HFFc6 (cell line): ENCODE data around the gene CABYR. TPM values are rescaled to one million over a fixed set of nuclear protein-coding genes. Genes with fewer than 3 reads are reported as not detected.

Source experiments
- DNase-seq: peaks from one replicate; pipeline ENCODE4 v3.0.0-alpha.2; 2018
- H3K27ac Mint-ChIP-seq: 2 replicates; pipeline ENCODE4 v1.8.0; 2020; ENCODE audit warnings: mild to moderate bottlenecking, mixed read lengths
- H3K27me3 Mint-ChIP-seq: 2 replicates; pipeline ENCODE4 v1.8.0; 2021; ENCODE audit warnings: mild to moderate bottlenecking, moderate library complexity, mixed read lengths; ENCODE audit not compliant: insufficient read depth
- H3K36me3 Mint-ChIP-seq: 2 replicates; pipeline ENCODE4 v1.8.0; 2021; ENCODE audit warnings: low read depth, mixed read lengths
- H3K4me1 Mint-ChIP-seq: 2 replicates; pipeline ENCODE4 v1.8.0; 2020; ENCODE audit warnings: low read depth, mixed read lengths
- H3K4me3 Mint-ChIP-seq: 2 replicates; pipeline ENCODE4 v1.8.0; 2020; ENCODE audit warnings: mild to moderate bottlenecking, moderate library complexity, mixed read lengths
- H3K9me3 Mint-ChIP-seq: 2 replicates; pipeline ENCODE4 v1.8.0; 2020; ENCODE audit warnings: mild to moderate bottlenecking, mixed read lengths
- CTCF ChIP-seq: fragments of 200-600 bp; sonication (generic); IDR thresholded peaks from 2 replicates; pipeline ENCODE4 v1.5.0; 2021; ENCODE audit warnings: antibody characterized with exemption, mild to moderate bottlenecking
- total RNA-seq, 6 experiments: library from RNA; stranded (reverse); fragmentation: NEBNext Ultra II Directional; extraction: Animal tissue kit (Norgen Biotek cat#: 25700); gene quantifications; 2 replicates in 1 of 6; 3 replicates in 5 of 6; pipeline ENCODE4 v1.2.3, GENCODE V29; 2021

Gene CABYR
- total RNA-seq, 6 experiments from 2014 or later, result 1.2 to 3.6 (median 3.2) TPM

GRCh38 chr18:24198461-24198860 is 59.6 kb downstream of the CABYR start:
- Mint-ChIP-seq H3K27ac (no peak overlapping the region), H3K36me3 (no peaks in the 10 kb centered on the region), H3K4me1 (no peaks in the 10 kb centered on the region), H3K9me3 (no peaks in the 10 kb centered on the region), H3K4me3 (no peak overlapping the region), H3K27me3 (peaks cover 1% of the 10 kb centered on the region; the same call in 1 of the 2 replicates)
- TF ChIP-seq CTCF, result no peak
- no peak for DNase-seq

- Mint-ChIP-seq H3K4me1 (no peaks in the 10 kb centered on the region), H3K27ac (no peak overlapping the region), H3K4me3 (no peak overlapping the region), H3K27me3 (peaks cover 1% of the 10 kb centered on the region; the same call in 1 of the 2 replicates), H3K9me3 (no peaks in the 10 kb centered on the region), H3K36me3 (no peaks in the 10 kb centered on the region)
- no peak for DNase-seq
- no peak for TF ChIP-seq CTCF
Measured at GRCh38 chr18:24199372-24199962, 60.6 kb downstream of the CABYR start.

- Mint-ChIP-seq H3K9me3 (no peaks in the 10 kb centered on the region), H3K4me1 (no peaks in the 10 kb centered on the region), H3K27me3 (peaks cover 3% of the 10 kb centered on the region; the same call in 1 of the 2 replicates), H3K4me3 (no peak overlapping the region), H3K27ac (no peak overlapping the region), H3K36me3 (no peaks in the 10 kb centered on the region)
- TF ChIP-seq CTCF, result no peak
- DNase-seq, result no peak
Measured at GRCh38 chr18:24200494-24201290, 61.8 kb downstream of the CABYR start.

- peaks cover 3% of the 10 kb centered on the region; the same call in 1 of the 2 replicates for H3K27me3 Mint-ChIP-seq
- no peaks in the 10 kb centered on the region for H3K4me1 Mint-ChIP-seq
- no peak overlapping the region for H3K27ac Mint-ChIP-seq
- no peak overlapping the region for H3K4me3 Mint-ChIP-seq
- no peak for DNase-seq
- no peak for TF ChIP-seq CTCF
- no peaks in the 10 kb centered on the region for H3K36me3 Mint-ChIP-seq
- no peaks in the 10 kb centered on the region for H3K9me3 Mint-ChIP-seq
Measured at GRCh38 chr18:24201699-24202687, 63.1 kb downstream of the CABYR start.

GRCh38 chr18:24204904-24205303 is 66.0 kb downstream of the CABYR start:
- peaks cover 2% of the 10 kb centered on the region; the same call in 1 of the 2 replicates for H3K27me3 Mint-ChIP-seq
- no peaks in the 10 kb centered on the region for H3K9me3 Mint-ChIP-seq
- TF ChIP-seq CTCF, result no peak
- H3K27ac Mint-ChIP-seq, result no peak overlapping the region
- DNase-seq, result no peak
- H3K36me3 Mint-ChIP-seq, result no peaks in the 10 kb centered on the region
- H3K4me3 Mint-ChIP-seq, result no peak overlapping the region
- H3K4me1 Mint-ChIP-seq, result peaks cover 18% of the 10 kb centered on the region
